Breast epithelium (tissue), 4 donors: ENCODE data around the gene SCG5. TPM values are rescaled to one million over a fixed set of nuclear protein-coding genes. Genes with fewer than 3 reads are reported as not detected.

Experiments
- DNase-seq, 2 donors: peaks; one replicate each; pipeline ENCODE4 v3.0.0-alpha.2; 2019; ENCODE audit warnings: low spot score in 2 of 2
- H3K27ac ChIP-seq, 2 donors: fragments of 200-600 bp; sonication (generic) in 1 of 2; one replicate each; pipeline ENCODE4 v1.5.1; 2016 to 2019; ENCODE audit warnings: mild to moderate bottlenecking in 1 of 2
- H3K27me3 ChIP-seq, 2 donors: fragments of 200-600 bp; sonication (generic) in 1 of 2; one replicate each; pipeline versions ENCODE4 v1.5.1 to v1.6.0; 2017 to 2019; ENCODE audit warnings: control low read depth in 1 of 2, mild to moderate bottlenecking in 1 of 2
- H3K36me3 ChIP-seq: fragments of 200-600 bp; one replicate; pipeline ENCODE4 v1.5.1; 2019
- H3K4me1 ChIP-seq, 2 donors: fragments of 200-600 bp; sonication (generic); one replicate each; pipeline ENCODE4 v1.5.1; 2016 to 2019; ENCODE audit warnings: control low read depth in 1 of 2
- H3K4me3 ChIP-seq, 3 donors: fragments of 200-600 bp; sonication (generic); 1 replicate in 2 of 3; 2 replicates in 1 of 3; pipeline ENCODE4 v1.5.1; 2016 to 2019; ENCODE audit warnings: mild to moderate bottlenecking in 3 of 3, moderate library complexity in 2 of 3
- H3K9me3 ChIP-seq, 2 donors: fragments of 200-600 bp; sonication (generic) in 1 of 2; one replicate each; pipeline ENCODE4 v1.5.1; 2016 to 2019; ENCODE audit warnings: control low read depth in 1 of 2
- POLR2A ChIP-seq: fragments of 450-650 bp; IDR thresholded peaks from one replicate; pipeline ENCODE4 v1.6.1; 2016; ENCODE audit warnings: antibody characterized with exemption, mild to moderate bottlenecking, moderate library complexity
- POLR2AphosphoS5 ChIP-seq, 3 donors: sonication (generic); formaldehyde crosslinking; IDR thresholded peaks; one replicate each; pipeline ENCODE4 v1.6.1; 2017; ENCODE audit warnings: antibody characterized with exemption in 3 of 3
- intact Hi-C: fragments of 100-400 bp; cut with DNase I; formaldehyde crosslinking; loops from one replicate; pipeline ENCODE4 v1.15.1; 2023; ENCODE audit warnings: low total_unique reads
- total RNA-seq, 3 donors: library from RNA; depleted of rRNA; stranded (reverse); fragments of >200 nt; gene quantifications; one replicate each; pipeline ENCODE4 v1.1.0, GENCODE V29; 2016
- TF ChIP-seq, protein P1 (sequence below), 3 donors: fragments of 450-650 bp; IDR thresholded peaks; one replicate each; pipeline ENCODE4 v1.5.1; 2016 to 2017; ENCODE audit warnings: antibody characterized with exemption in 3 of 3, mild to moderate bottlenecking in 3 of 3, moderate library complexity in 3 of 3

The SCG5 gene
- total RNA-seq, 3 donors from 2014 or later = 5.0 to 11.1 TPM; not detected in 1

DNA sequence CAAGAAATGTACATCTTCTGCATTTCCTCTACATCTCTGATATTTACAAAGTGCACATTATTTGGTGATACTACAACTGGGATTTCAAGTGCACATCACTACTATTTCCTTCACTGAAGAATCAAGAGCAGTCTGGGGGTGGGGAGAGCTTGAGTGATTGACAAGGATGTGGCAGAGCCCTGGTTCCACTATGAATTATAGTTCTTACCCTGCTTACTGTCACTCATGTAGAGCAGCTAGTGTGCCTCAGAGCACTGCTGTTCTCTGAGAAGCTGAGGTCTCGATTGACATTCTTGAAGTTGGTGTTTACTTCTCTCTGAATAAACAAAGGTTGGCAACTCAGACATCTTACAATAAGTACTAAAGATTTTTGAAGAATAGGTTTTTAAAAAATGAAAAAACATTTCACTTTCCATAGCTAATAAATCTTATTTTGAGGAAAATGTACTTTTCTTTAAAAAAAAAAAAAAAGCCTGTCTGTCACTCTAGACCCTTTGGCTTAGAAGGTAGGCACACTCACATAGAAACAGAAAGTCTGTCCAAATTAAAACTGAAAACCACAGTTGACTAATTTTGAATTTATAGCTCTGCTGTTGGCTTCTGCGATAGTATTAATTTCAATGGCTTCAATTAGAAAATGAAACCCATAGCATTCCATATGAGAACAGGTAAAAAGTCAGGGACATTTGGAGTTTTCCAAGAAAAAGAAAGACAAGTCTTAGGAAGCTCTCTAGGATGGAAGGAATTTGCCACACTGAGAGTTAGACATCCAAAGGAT lies 81.8 kb downstream of the SCG5 start:
- TF ChIP-seq, protein P1, sequence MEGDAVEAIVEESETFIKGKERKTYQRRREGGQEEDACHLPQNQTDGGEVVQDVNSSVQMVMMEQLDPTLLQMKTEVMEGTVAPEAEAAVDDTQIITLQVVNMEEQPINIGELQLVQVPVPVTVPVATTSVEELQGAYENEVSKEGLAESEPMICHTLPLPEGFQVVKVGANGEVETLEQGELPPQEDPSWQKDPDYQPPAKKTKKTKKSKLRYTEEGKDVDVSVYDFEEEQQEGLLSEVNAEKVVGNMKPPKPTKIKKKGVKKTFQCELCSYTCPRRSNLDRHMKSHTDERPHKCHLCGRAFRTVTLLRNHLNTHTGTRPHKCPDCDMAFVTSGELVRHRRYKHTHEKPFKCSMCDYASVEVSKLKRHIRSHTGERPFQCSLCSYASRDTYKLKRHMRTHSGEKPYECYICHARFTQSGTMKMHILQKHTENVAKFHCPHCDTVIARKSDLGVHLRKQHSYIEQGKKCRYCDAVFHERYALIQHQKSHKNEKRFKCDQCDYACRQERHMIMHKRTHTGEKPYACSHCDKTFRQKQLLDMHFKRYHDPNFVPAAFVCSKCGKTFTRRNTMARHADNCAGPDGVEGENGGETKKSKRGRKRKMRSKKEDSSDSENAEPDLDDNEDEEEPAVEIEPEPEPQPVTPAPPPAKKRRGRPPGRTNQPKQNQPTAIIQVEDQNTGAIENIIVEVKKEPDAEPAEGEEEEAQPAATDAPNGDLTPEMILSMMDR (IDR thresholded peaks at IDR 0.05) = no peak
- TF ChIP-seq POLR2A (no peak), POLR2AphosphoS5 (IDR thresholded peaks at IDR 0.05) (no peak)
- no peak for DNase-seq
- Histone ChIP-seq H3K27ac (no peak overlapping the region), H3K27me3 (peaks cover under 1 to 13% of the 10 kb centered on the region in 2 donors), H3K4me3 (no peak overlapping the region), H3K9me3 (peaks cover 0 to 5% of the 10 kb centered on the region in 2 donors), H3K36me3 (no peaks in the 10 kb centered on the region), H3K4me1 (peaks cover 0 to 5% of the 10 kb centered on the region in 2 donors)
- intact Hi-C loops = no loop called here

- DNase-seq = no peak
- intact Hi-C loops = no loop called here
- no peaks in the 10 kb centered on the region for H3K36me3 ChIP-seq
- H3K27me3 ChIP-seq = no peaks in the 10 kb centered on the region
- H3K4me3 ChIP-seq = no peak overlapping the region
- peaks cover 0 to 7% of the 10 kb centered on the region in 2 donors for H3K9me3 ChIP-seq
- H3K27ac ChIP-seq = no peak overlapping the region
- no peak for TF ChIP-seq POLR2AphosphoS5 (IDR thresholded peaks at IDR 0.05)
- TF ChIP-seq POLR2A = no peak
- TF ChIP-seq, protein P1 (IDR thresholded peaks at IDR 0.05) = no peak
- no peaks in the 10 kb centered on the region for H3K4me1 ChIP-seq
Measured at GRCh38 chr15:32729700-32730395, 88.3 kb downstream of the SCG5 start.

DNA sequence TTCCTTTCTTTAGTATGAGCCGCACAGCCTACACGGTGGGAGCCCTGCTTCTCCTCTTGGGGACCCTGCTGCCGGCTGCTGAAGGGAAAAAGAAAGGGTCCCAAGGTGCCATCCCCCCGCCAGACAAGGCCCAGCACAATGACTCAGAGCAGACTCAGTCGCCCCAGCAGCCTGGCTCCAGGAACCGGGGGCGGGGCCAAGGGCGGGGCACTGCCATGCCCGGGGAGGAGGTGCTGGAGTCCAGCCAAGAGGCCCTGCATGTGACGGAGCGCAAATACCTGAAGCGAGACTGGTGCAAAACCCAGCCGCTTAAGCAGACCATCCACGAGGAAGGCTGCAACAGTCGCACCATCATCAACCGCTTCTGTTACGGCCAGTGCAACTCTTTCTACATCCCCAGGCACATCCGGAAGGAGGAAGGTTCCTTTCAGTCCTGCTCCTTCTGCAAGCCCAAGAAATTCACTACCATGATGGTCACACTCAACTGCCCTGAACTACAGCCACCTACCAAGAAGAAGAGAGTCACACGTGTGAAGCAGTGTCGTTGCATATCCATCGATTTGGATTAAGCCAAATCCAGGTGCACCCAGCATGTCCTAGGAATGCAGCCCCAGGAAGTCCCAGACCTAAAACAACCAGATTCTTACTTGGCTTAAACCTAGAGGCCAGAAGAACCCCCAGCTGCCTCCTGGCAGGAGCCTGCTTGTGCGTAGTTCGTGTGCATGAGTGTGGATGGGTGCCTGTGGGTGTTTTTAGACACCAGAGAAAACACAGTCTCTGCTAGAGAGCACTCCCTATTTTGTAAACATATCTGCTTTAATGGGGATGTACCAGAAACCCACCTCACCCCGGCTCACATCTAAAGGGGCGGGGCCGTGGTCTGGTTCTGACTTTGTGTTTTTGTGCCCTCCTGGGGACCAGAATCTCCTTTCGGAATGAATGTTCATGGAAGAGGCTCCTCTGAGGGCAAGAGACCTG lies 89.5 kb downstream of the SCG5 start:
- intact Hi-C loops = no loop called here
- Histone ChIP-seq H3K27ac (no peak overlapping the region), H3K27me3 (no peaks in the 10 kb centered on the region), H3K36me3 (no peaks in the 10 kb centered on the region), H3K9me3 (peaks cover 0 to 7% of the 10 kb centered on the region in 2 donors), H3K4me1 (no peaks in the 10 kb centered on the region), H3K4me3 (no peak overlapping the region)
- TF ChIP-seq POLR2AphosphoS5 (IDR thresholded peaks at IDR 0.05) (no peak), POLR2A (no peak)
- TF ChIP-seq, protein P1 (IDR thresholded peaks at IDR 0.05) = no peak
- DNase-seq = no peak

- no peaks in the 10 kb centered on the region for H3K36me3 ChIP-seq
- H3K4me3 ChIP-seq = no peak overlapping the region
- peaks cover 0 to 7% of the 10 kb centered on the region in 2 donors for H3K9me3 ChIP-seq
- no peaks in the 10 kb centered on the region for H3K27me3 ChIP-seq
- DNase-seq = no peak
- no peak for TF ChIP-seq POLR2A
- TF ChIP-seq, protein P1 (IDR thresholded peaks at IDR 0.05) = no peak
- TF ChIP-seq POLR2AphosphoS5 (IDR thresholded peaks at IDR 0.05) = no peak
- no peak overlapping the region for H3K27ac ChIP-seq
- intact Hi-C loops = no loop called here
- no peaks in the 10 kb centered on the region for H3K4me1 ChIP-seq
Measured at GRCh38 chr15:32732574-32733157, 91.2 kb downstream of the SCG5 start.
